Head of caudate nucleus (tissue), 42 donors: ENCODE data around the gene LRRK2.
"Not testable (repeated sequence)": the region's sequence is repeated elsewhere in the genome, so short reads cannot be mapped to it uniquely, and the experiment has no call there.

ENCODE experiments used
- DNase-seq, 42 donors: peaks; one replicate each; pipeline versions ENCODE4 v3.0.0 to v3.0.0-alpha.2; 2020 to 2021; ENCODE audit warnings: mixed read lengths in 7 of 42
- intact Hi-C: fragments of 100-400 bp; cut with DNase I; formaldehyde crosslinking; loops from one replicate; pipeline ENCODE4 v1.15.0; 2022

LRRK2 gene

GRCh38 chr12:40343124-40343523 is 118.3 kb downstream of the LRRK2 start:
- intact Hi-C loops = no loop called here
- DNase-seq = no peak

- intact Hi-C loops = no loop called here
- DNase-seq = no peak
These were observed 119.5 kb downstream of the LRRK2 start for GRCh38 chr12:40344312-40344711.

- peak in 1 of 42 donors; percentile 4 for DNase-seq
- intact Hi-C loops = no loop called here
These were observed 127.2 kb downstream of the LRRK2 start for GRCh38 chr12:40351976-40352375.

GRCh38 chr12:40375076-40375475 is 150.3 kb downstream of the LRRK2 start:
- intact Hi-C loops = no loop called here
- no peak for DNase-seq

GRCh38 chr12:40376533-40377267 is 151.9 kb downstream of the LRRK2 start:
- intact Hi-C loops = no loop called here
- no peak for DNase-seq

GRCh38 chr12:40378691-40379090 is 153.9 kb downstream of the LRRK2 start:
- intact Hi-C loops = no loop called here

GRCh38 chr12:40382217-40382616 is 157.4 kb downstream of the LRRK2 start:
- intact Hi-C loops = no loop called here
- no peak for DNase-seq

More at GRCh38 chr12:40378691-40379090, 153.9 kb downstream of the LRRK2 start:
- no peak for DNase-seq

- intact Hi-C loops, DNase-seq: not testable (repeated sequence)
These were observed 162.5 kb downstream of the LRRK2 start for GRCh38 chr12:40387279-40387678.

- DNase-seq = no peak
- intact Hi-C loops = no loop called here
These were observed 166.2 kb downstream of the LRRK2 start for GRCh38 chr12:40390980-40391379.

GRCh38 chr12:40393026-40393425 is 168.2 kb downstream of the LRRK2 start:
- no peak for DNase-seq
- intact Hi-C loops = no loop called here

GRCh38 chr12:40399656-40400055 is 174.9 kb downstream of the LRRK2 start:
- no peak for DNase-seq
- intact Hi-C loops = no loop called here

GRCh38 chr12:40405419-40405818 is 180.6 kb downstream of the LRRK2 start:
- DNase-seq = no peak
- intact Hi-C loops = no loop called here
